HEK293 (cell line): Measurements from ENCODE around the gene PABPC4L.

Experiments used
- HOXD13 ChIP-seq: sonication (generic); formaldehyde crosslinking; IDR thresholded peaks from 2 replicates; pipeline ENCODE4 v1.8.0; 2022; ENCODE audit warnings: missing genetic modification reagents, borderline replicate concordance
- ZNF174 ChIP-seq: fragments of 450-650 bp; formaldehyde crosslinking; IDR thresholded peaks from 2 replicates; pipeline ENCODE4 v1.5.0; 2017; ENCODE audit warnings: missing biosample characterization, mild to moderate bottlenecking, missing genetic modification characterization
- ZNF561 ChIP-seq: fragments of 450-650 bp; IDR thresholded peaks from 2 replicates; pipeline ENCODE4 v1.5.1; 2018; ENCODE audit warnings: missing biosample characterization, missing genetic modification characterization, borderline replicate concordance
- TF ChIP-seq, protein P1 (sequence below): fragments of 450-650 bp; formaldehyde crosslinking; IDR thresholded peaks from 2 replicates; pipeline ENCODE4 v1.5.1; 2016; ENCODE audit warnings: missing biosample characterization, missing genetic modification characterization
- TF ChIP-seq, protein P2 (sequence below): fragments of 450-650 bp; formaldehyde crosslinking; IDR thresholded peaks from 2 replicates; pipeline ENCODE4 v1.5.1; 2016; ENCODE audit warnings: missing biosample characterization, missing genetic modification characterization, low read depth
- TF ChIP-seq, protein P3 (sequence below): fragments of 450-650 bp; formaldehyde crosslinking; IDR thresholded peaks from 2 replicates; pipeline ENCODE4 v1.5.1; 2016; ENCODE audit warnings: missing biosample characterization, missing genetic modification characterization
- TF ChIP-seq, protein P4 (sequence below): fragments of 450-650 bp; formaldehyde crosslinking; IDR thresholded peaks from 2 replicates; pipeline ENCODE4 v1.5.1; 2016; ENCODE audit warnings: missing biosample characterization, missing genetic modification characterization

DNA sequence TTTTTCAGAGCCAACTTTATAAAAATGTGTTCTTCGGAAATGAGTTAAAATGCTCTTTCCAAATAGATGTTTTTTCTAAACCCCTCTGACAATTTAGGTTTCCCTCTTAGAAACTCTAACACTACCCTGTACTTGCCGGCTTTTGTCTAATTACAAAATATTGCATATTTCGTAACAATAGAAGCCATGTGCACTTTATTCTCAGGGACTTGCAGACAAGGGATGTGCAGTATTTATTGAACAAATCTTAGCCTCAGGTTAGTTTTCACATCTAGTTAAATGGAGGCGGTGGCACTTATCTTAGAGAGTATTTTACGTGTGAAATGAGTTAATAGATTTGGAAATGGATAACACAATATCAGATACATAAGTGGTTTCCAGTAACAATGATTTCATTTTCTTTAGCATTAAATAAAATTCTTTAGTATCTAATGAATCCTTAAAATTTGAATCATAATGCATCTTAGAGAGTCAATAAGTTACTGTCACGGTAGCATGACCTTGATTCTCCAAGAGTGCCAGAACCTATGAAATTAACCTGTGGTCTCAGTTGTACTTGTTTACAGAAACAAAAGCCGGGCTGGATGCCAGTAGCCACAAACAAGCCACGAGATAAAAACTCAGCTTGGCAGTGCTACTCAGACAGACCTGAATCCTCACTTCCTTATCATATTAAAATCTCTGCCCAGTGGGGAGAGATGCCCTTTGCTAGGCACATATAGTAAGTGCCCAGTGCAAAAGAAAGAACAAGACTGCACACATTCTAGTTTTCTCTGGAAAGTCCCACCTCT, 772 bp upstream of the PABPC4L start:
- TF ChIP-seq HOXD13 (CRISPR knock-in tag) (no peak), ZNF174 (no peak), ZNF561 (tag by site-specific recombination) (no peak)
- TF ChIP-seq, protein P1, sequence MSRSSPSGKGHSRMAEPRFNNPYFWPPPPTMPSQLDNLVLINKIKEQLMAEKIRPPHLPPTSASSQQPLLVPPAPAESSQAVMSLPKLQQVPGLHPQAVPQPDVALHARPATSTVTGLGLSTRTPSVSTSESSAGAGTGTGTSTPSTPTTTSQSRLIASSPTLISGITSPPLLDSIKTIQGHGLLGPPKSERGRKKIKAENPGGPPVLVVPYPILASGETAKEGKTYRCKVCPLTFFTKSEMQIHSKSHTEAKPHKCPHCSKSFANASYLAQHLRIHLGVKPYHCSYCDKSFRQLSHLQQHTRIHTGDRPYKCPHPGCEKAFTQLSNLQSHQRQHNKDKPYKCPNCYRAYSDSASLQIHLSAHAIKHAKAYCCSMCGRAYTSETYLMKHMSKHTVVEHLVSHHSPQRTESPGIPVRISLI = no peak
- TF ChIP-seq, protein P2, sequence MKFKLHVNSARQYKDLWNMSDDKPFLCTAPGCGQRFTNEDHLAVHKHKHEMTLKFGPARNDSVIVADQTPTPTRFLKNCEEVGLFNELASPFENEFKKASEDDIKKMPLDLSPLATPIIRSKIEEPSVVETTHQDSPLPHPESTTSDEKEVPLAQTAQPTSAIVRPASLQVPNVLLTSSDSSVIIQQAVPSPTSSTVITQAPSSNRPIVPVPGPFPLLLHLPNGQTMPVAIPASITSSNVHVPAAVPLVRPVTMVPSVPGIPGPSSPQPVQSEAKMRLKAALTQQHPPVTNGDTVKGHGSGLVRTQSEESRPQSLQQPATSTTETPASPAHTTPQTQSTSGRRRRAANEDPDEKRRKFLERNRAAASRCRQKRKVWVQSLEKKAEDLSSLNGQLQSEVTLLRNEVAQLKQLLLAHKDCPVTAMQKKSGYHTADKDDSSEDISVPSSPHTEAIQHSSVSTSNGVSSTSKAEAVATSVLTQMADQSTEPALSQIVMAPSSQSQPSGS (tag by site-specific recombination) = no peak
- TF ChIP-seq, protein P3, sequence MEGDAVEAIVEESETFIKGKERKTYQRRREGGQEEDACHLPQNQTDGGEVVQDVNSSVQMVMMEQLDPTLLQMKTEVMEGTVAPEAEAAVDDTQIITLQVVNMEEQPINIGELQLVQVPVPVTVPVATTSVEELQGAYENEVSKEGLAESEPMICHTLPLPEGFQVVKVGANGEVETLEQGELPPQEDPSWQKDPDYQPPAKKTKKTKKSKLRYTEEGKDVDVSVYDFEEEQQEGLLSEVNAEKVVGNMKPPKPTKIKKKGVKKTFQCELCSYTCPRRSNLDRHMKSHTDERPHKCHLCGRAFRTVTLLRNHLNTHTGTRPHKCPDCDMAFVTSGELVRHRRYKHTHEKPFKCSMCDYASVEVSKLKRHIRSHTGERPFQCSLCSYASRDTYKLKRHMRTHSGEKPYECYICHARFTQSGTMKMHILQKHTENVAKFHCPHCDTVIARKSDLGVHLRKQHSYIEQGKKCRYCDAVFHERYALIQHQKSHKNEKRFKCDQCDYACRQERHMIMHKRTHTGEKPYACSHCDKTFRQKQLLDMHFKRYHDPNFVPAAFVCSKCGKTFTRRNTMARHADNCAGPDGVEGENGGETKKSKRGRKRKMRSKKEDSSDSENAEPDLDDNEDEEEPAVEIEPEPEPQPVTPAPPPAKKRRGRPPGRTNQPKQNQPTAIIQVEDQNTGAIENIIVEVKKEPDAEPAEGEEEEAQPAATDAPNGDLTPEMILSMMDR (tag by site-specific recombination) = no peak
- TF ChIP-seq, protein P4, sequence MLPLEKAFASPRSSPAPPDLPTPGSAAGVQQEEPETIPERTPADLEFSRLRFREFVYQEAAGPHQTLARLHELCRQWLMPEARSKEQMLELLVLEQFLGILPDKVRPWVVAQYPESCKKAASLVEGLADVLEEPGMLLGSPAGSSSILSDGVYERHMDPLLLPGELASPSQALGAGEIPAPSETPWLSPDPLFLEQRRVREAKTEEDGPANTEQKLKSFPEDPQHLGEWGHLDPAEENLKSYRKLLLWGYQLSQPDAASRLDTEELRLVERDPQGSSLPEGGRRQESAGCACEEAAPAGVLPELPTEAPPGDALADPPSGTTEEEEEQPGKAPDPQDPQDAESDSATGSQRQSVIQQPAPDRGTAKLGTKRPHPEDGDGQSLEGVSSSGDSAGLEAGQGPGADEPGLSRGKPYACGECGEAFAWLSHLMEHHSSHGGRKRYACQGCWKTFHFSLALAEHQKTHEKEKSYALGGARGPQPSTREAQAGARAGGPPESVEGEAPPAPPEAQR (tag by site-specific recombination) = no peak
